HG02884 (cell line): ENCODE measurements around the gene FGF18.
"Not testable (repeated sequence)": the region's sequence is repeated elsewhere in the genome, so short reads cannot be mapped to it uniquely, and the experiment has no call there.

Experiments used
- ATAC-seq: cut with Tn5 transposase; IDR thresholded peaks from one replicate; pipeline ENCODE4 v1.9.1; 2021; ENCODE audit warnings: mild to moderate bottlenecking, moderate library complexity; ENCODE audit not compliant: unreplicated experiment

The FGF18 gene

GRCh38 chr5:171398660-171399059 lies 20.8 kb upstream of the FGF18 start:
- ATAC-seq, result not testable (repeated sequence)

- ATAC-seq, result no peak
These were observed 19.3 kb upstream of the FGF18 start for GRCh38 chr5:171400169-171400568.

GRCh38 chr5:171401167-171401947 lies 18.1 kb upstream of the FGF18 start:
- no peak for ATAC-seq

GRCh38 chr5:171402751-171403150 lies 16.7 kb upstream of the FGF18 start:
- ATAC-seq, result not testable (repeated sequence)

- ATAC-seq, result no peak
These were observed 13.8 kb upstream of the FGF18 start for GRCh38 chr5:171405615-171406014.

GRCh38 chr5:171407234-171407633 lies 12.2 kb upstream of the FGF18 start:
- no peak for ATAC-seq

GRCh38 chr5:171409164-171410136 lies 10.0 kb upstream of the FGF18 start:
- ATAC-seq, result no peak

GRCh38 chr5:171410181-171410580 lies 9.3 kb upstream of the FGF18 start:
- ATAC-seq, result no peak

- no peak for ATAC-seq
These were observed 7.3 kb upstream of the FGF18 start for GRCh38 chr5:171412186-171412585.

GRCh38 chr5:171413153-171413910 lies 6.1 kb upstream of the FGF18 start:
- ATAC-seq, result no peak

GRCh38 chr5:171413993-171414392 lies 5.5 kb upstream of the FGF18 start:
- ATAC-seq, result not testable (repeated sequence)

GRCh38 chr5:171415115-171415730 lies 4.2 kb upstream of the FGF18 start:
- no peak for ATAC-seq

GRCh38 chr5:171416160-171417049 lies 3.0 kb upstream of the FGF18 start:
- no peak for ATAC-seq

GRCh38 chr5:171418316-171418981 lies 998 bp upstream of the FGF18 start:
- ATAC-seq, result peak; percentile 64

GRCh38 chr5:171419688-171420430 lies 412 bp downstream of the FGF18 start:
- ATAC-seq, result peak; percentile 24

GRCh38 chr5:171420431-171421241 lies 1.2 kb downstream of the FGF18 start:
- ATAC-seq, result no peak
